HEK293 (cell line): Measurements from ENCODE around the gene TCTN2.

ENCODE experiments used
- CTCF ChIP-seq: fragments of 450-650 bp; formaldehyde crosslinking; IDR thresholded peaks from 2 replicates; pipeline ENCODE4 v1.5.1; 2016; ENCODE audit warnings: missing biosample characterization, missing genetic modification characterization
- EGR2 ChIP-seq: fragments of 450-650 bp; formaldehyde crosslinking; IDR thresholded peaks from 2 replicates; pipeline ENCODE4 v1.5.1; 2016; ENCODE audit warnings: low read depth, missing biosample characterization, missing genetic modification characterization
- FEZF1 ChIP-seq: fragments of 450-650 bp; formaldehyde crosslinking; IDR thresholded peaks from 2 replicates; pipeline ENCODE4 v1.5.1; 2016; ENCODE audit warnings: missing biosample characterization, missing genetic modification characterization
- PBX3 ChIP-seq: sonication (generic); formaldehyde crosslinking; IDR thresholded peaks from 2 replicates; pipeline ENCODE4 v1.8.1; 2022; ENCODE audit warnings: mild to moderate bottlenecking, moderate library complexity, missing genetic modification reagents
- PRDM1 ChIP-seq: fragments of 450-650 bp; formaldehyde crosslinking; IDR thresholded peaks from 2 replicates; pipeline ENCODE4; 2016; ENCODE audit warnings: missing biosample characterization, missing genetic modification characterization
- SP2 ChIP-seq: fragments of 450-650 bp; formaldehyde crosslinking; IDR thresholded peaks from 2 replicates; pipeline ENCODE4 v1.5.1; 2016; ENCODE audit warnings: missing biosample characterization, missing genetic modification characterization
- ZBTB20 ChIP-seq: fragments of 450-650 bp; formaldehyde crosslinking; IDR thresholded peaks from 2 replicates; pipeline ENCODE4 v1.5.1; 2016; ENCODE audit warnings: missing biosample characterization, missing genetic modification characterization
- ZNF214 ChIP-seq: fragments of 450-650 bp; formaldehyde crosslinking; IDR thresholded peaks from 2 replicates; pipeline ENCODE4 v1.5.1; 2017; ENCODE audit warnings: missing biosample characterization, mild to moderate bottlenecking, missing genetic modification characterization, borderline replicate concordance
- ZNF629 ChIP-seq: fragments of 450-650 bp; formaldehyde crosslinking; IDR thresholded peaks from 2 replicates; pipeline ENCODE4 v1.5.1; 2017; ENCODE audit warnings: missing biosample characterization, missing genetic modification characterization
- TF ChIP-seq, protein P1 (sequence below): fragments of 450-650 bp; formaldehyde crosslinking; IDR thresholded peaks from 2 replicates; pipeline ENCODE4 v1.5.1; 2016; ENCODE audit warnings: missing biosample characterization, missing genetic modification characterization
- TF ChIP-seq, protein P2 (sequence below): fragments of 450-650 bp; formaldehyde crosslinking; conservative IDR thresholded peaks from 2 replicates; pipeline ENCODE4 v1.5.1; 2016; ENCODE audit warnings: low read depth, missing biosample characterization, missing genetic modification characterization

GRCh38 chr12:123634142-123634561 is 36.8 kb upstream of the TCTN2 start:
- no peak for TF ChIP-seq FEZF1 (tag by site-specific recombination)
- TF ChIP-seq, protein P1, sequence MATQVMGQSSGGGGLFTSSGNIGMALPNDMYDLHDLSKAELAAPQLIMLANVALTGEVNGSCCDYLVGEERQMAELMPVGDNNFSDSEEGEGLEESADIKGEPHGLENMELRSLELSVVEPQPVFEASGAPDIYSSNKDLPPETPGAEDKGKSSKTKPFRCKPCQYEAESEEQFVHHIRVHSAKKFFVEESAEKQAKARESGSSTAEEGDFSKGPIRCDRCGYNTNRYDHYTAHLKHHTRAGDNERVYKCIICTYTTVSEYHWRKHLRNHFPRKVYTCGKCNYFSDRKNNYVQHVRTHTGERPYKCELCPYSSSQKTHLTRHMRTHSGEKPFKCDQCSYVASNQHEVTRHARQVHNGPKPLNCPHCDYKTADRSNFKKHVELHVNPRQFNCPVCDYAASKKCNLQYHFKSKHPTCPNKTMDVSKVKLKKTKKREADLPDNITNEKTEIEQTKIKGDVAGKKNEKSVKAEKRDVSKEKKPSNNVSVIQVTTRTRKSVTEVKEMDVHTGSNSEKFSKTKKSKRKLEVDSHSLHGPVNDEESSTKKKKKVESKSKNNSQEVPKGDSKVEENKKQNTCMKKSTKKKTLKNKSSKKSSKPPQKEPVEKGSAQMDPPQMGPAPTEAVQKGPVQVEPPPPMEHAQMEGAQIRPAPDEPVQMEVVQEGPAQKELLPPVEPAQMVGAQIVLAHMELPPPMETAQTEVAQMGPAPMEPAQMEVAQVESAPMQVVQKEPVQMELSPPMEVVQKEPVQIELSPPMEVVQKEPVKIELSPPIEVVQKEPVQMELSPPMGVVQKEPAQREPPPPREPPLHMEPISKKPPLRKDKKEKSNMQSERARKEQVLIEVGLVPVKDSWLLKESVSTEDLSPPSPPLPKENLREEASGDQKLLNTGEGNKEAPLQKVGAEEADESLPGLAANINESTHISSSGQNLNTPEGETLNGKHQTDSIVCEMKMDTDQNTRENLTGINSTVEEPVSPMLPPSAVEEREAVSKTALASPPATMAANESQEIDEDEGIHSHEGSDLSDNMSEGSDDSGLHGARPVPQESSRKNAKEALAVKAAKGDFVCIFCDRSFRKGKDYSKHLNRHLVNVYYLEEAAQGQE = no peak
- no peak for TF ChIP-seq PBX3
- no peak for TF ChIP-seq SP2 (tag by site-specific recombination)
- TF ChIP-seq EGR2 (tag by site-specific recombination) = no peak
- TF ChIP-seq, protein P2, sequence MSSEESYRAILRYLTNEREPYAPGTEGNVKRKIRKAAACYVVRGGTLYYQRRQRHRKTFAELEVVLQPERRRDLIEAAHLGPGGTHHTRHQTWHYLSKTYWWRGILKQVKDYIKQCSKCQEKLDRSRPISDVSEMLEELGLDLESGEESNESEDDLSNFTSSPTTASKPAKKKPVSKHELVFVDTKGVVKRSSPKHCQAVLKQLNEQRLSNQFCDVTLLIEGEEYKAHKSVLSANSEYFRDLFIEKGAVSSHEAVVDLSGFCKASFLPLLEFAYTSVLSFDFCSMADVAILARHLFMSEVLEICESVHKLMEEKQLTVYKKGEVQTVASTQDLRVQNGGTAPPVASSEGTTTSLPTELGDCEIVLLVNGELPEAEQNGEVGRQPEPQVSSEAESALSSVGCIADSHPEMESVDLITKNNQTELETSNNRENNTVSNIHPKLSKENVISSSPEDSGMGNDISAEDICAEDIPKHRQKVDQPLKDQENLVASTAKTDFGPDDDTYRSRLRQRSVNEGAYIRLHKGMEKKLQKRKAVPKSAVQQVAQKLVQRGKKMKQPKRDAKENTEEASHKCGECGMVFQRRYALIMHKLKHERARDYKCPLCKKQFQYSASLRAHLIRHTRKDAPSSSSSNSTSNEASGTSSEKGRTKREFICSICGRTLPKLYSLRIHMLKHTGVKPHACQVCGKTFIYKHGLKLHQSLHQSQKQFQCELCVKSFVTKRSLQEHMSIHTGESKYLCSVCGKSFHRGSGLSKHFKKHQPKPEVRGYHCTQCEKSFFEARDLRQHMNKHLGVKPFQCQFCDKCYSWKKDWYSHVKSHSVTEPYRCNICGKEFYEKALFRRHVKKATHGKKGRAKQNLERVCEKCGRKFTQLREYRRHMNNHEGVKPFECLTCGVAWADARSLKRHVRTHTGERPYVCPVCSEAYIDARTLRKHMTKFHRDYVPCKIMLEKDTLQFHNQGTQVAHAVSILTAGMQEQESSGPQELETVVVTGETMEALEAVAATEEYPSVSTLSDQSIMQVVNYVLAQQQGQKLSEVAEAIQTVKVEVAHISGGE = no peak
- no peak for TF ChIP-seq CTCF (tag by site-specific recombination)
- TF ChIP-seq PRDM1 (tag by site-specific recombination) = no peak
- no peak for TF ChIP-seq ZNF629 (tag by site-specific recombination)
- TF ChIP-seq ZNF214 = no peak
- no peak for TF ChIP-seq ZBTB20 (tag by site-specific recombination)
